ENCODE measurements around the gene DGAT2.

Gene DGAT2

GRCh38 chr11:75757651-75758050 lies 10.9 kb upstream of the DGAT2 start:
- DNase-seq = no peak

DNA sequence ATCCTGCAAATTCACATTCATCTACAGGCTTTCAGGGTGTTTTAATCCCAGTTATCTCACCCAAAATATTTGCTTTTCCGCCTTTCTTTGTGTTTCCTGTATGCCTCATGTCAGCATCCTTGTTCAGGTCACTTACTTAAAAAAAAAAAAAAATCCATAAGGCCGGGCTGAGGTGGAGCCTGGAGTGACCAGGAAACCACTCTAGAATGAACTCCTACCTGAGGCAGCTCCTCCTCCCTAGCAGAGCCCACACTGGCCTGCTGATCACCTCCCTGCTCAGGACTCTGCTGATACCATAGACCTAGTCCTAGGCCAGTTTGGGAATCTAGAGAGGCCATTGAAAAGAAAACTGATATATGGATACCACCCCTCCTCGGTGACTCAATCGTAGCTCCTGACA lies 8.7 kb upstream of the DGAT2 start:
- DNase-seq = no peak

- DNase-seq = no peak
These were observed 8.3 kb upstream of the DGAT2 start for GRCh38 chr11:75760243-75760642.

GRCh38 chr11:75760710-75761493 lies 7.7 kb upstream of the DGAT2 start:
- DNase-seq = no peak

DNA sequence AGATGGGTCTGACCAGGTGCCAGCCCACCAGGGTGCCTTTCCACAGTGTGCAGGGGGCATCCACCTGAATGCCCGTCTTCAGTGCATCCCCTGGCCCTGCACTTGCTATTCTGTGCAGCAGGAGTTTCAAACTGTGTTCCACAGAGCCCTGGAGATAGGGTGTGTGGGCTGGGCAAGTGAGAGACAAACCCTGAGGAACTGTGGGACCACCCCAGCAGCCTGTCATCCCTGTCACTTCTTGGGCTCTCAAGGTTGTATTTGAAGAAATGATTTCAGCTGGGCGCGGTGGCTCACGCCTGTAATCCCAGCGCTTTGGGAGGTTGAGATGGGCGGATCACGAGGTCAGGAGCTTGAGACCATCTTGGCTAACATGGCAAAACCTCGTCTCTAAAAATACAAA lies 6.4 kb upstream of the DGAT2 start:
- no peak for DNase-seq

- DNase-seq = no peak
These were observed 5.7 kb upstream of the DGAT2 start for GRCh38 chr11:75762885-75763284.

GRCh38 chr11:75763846-75764245 lies 4.7 kb upstream of the DGAT2 start:
- DNase-seq = no peak

- DNase-seq = no peak
These were observed 3.5 kb upstream of the DGAT2 start for GRCh38 chr11:75765116-75765515.

DNA sequence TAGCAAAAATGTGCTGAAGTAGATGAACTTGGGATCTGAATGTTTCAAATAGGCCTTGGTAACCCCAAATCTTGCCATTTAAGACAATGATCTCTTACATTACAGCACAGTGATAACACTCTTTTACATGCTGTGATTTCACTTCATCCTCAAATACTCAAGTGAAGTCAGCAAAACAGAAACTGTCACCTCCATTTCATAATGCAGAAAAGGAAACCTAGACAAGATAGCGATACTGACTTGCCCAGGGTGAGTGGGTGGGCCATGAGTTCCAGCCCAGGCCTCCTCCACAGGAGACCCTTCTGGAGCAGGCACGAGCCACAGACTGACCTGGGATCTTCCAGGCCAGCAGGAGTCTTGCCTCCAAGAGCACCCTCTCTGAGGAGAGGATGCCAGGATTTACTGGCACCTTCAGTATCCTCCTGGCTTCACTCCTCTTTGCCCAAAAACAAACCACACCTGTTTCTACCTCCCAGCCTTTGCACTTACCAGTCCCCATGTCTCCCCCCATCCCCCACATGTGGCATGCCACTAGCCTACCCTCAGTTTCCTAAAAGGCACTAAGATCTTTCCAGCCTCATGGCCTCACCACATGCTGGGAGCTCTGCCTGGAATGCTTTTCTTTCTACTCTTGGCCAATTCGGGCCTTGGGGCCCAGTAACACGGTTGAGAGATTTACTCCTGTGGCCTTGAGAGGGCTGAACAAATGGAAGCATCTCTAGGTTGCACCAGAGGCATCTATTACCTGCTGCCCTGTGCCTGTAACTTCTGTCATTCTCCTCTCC lies 1.9 kb upstream of the DGAT2 start:
- no peak for DNase-seq

DNA sequence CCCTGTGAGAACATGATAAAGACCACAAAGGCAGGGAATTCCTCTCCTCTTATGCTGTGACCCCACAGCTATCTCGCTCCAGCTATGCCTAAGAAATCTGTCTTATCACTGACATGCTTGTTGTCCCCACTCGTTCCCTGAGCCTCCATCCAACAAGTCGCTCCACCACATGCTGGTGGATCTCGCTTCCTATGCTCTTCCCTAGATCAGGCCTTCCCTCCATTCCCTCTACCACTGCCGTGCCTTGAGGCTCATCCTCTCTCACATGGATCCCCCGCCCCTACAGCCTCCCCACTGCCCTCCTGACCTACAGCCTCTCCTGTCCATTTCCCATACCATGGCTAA lies 1.4 kb upstream of the DGAT2 start:
- no peak for DNase-seq

GRCh38 chr11:75767793-75768111 lies 826 bp upstream of the DGAT2 start:
- DNase-seq = no peak

DNA sequence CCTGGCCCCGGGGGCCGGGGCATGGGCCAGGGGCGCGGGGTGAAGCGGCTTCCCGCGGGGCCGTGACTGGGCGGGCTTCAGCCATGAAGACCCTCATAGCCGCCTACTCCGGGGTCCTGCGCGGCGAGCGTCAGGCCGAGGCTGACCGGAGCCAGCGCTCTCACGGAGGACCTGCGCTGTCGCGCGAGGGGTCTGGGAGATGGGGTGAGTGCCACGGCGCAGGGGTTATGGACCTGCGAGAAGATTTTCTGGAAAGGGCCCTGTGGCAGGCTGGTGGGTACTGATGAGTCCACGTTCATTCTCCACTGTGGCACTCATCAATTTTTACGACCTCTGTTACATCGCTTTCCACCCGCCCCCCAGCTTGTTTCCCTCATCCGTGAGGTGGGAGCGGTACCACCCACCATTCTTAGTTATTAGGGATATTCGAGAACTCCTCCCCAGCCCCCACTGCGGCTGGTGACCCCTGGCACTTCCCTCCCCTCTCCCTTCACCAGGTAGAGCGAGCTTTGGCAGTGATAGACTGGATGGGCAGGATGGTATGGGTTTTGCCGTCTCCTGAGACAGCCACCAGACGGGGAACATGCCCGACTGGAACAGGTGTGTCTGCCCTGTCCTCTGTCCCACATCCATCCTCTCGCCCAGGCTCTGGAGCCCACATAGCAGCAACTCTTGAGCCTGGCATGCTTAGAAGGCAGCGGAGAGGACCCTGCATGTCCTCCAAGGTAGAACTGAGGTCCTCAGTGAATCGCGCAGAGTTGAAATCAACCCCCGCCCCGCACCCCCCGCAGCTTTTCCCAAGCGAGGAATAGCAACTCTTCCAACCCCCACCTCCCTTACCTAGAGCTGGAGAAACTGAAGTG lies 562 bp downstream of the DGAT2 start:
- no peak for DNase-seq

DNA sequence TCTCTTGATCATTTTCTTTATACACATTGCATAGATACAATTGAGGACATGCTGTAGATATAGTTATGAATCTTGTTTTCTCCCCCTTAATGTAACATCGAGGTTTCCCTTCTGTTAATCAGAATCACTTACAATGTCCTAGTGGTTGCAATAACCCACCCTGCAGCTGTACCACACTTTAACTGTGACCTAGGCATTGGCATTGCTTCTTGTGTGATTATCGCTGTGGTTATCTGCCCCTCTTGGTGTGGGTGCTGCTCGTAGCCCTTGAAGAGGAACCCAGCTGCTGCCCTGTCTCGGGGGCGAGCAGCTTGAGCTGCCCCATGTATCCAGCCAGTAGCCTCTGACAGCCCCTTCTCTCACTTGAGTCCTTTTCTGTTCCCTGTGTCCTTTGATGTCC lies 1.5 kb downstream of the DGAT2 start:
- no peak for DNase-seq

DNA sequence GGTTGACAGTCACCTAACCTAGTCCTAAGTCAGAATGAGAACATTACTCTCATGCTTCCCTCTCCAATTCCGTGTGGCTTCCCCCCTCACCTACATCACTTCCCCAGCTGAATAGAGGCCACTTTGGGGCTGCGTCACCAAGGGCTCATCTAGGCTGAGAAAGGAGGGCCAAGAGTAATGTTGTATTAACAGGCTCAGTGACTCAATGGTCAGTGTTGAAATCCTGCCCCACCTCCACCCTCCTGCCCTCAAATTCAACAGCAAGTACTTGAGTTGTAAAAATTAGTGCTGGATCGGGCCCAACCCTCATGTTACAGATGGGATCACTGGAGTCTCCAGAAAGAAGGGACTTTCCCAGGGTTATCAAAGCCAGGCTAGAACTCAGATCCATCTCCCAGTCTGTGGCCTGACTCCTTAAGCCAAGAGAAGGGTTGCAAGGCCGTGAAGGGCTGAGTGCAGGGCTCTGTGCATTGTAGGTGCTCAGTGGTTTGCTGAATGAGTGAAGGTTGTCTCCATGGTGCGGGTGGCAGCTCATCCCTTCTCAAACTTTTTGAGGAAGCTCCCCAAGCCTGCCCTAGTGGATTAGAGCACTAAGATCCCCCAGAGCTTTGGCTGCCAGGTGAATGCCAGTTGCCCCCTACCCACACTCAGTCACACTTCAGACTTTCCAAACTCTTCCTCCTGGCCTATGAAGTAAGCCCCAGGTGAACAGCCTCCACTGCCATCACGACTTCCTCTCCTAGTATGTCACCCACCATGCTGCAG lies 3.2 kb downstream of the DGAT2 start:
- DNase-seq = no peak

DNA sequence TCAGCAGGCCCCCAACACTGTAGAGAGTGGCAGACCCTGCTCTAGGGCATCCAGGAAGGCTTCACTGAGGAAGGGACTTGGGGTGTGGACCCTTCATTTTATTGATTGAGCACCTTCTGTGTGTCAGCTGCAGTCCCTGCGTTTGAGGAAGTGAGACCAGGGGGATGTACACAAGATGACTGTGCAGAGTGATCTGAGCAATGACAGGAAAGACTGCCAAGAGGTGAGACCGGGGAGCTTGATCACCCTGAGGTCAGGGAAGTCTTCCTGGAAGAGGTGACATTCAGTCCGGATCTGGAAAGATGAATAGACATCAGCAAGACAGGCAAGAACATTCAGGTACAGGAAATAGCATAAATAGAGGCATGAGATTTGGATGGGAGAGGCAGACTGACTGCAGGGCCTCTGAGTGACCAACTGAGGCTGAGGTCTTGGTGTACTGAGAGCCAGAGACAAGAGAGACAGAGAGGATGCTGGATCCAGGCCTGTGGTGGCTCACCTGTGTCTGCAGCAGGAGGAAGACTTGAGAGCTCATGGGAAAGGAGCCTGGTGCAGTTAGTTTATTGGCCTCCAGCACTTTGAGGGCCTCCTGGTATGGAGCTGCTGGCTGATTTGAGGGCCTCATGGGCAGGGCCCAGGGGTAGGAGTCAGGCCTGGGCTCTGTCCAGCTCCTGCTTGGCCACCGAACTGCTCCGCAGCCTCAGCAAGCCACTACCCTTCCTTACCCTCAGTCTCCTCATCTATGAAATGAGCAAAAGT lies 5.2 kb downstream of the DGAT2 start:
- no peak for DNase-seq

GRCh38 chr11:75775056-75775455 lies 6.5 kb downstream of the DGAT2 start:
- no peak for DNase-seq

- DNase-seq = no peak
These were observed 8.0 kb downstream of the DGAT2 start for GRCh38 chr11:75776546-75776945.

DNA sequence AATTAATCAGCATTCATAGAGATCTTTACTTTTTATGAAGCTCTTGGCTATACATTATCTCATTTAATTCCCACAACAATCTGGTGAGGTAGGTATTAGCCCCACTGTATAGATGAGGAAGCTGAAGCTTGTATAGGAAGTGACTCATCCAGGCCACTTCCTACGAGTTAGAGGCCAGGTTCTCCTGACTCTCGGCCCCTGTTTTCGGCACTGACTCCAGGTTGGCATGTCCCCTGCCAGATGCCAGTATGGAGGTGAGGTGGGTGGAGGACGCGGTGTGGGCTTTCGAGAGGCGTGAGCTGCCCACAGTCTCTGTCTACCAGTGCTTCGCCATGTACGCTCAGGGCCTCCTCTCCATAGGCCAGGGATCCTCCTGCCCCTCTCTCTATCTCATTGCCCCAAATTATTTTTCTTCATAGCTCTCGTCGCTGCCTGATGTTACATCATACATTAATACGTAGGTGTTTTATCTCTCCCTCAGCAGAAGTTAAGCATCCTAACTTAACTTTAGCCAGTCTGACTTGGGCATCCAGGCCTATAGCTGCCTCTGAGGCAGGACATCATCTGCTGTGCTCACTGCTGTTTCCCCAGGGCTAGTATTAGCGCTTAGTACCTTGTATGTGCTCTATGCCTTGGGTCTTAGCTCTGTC lies 9.0 kb downstream of the DGAT2 start:
- DNase-seq = no peak

DNA sequence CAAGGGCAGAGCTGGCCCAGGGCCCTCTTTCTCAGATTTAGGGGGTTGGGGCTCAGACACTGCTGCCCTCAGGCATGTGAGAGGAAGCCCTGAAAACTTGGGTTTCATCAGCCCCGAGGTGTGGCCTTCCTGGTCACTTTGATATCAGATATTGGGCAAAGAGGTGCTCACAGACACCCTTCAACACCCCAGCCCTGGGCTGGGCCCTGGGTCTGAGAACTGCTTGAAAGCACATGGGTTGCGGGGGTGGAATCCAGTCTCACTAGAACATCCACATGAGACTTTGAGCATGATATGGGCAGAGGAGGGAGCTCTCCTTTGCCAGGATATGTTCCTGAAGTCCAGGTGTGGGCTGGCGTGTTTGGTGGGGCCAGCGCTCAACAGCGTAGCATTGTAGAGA lies 10.4 kb downstream of the DGAT2 start:
- no peak for DNase-seq

DNA sequence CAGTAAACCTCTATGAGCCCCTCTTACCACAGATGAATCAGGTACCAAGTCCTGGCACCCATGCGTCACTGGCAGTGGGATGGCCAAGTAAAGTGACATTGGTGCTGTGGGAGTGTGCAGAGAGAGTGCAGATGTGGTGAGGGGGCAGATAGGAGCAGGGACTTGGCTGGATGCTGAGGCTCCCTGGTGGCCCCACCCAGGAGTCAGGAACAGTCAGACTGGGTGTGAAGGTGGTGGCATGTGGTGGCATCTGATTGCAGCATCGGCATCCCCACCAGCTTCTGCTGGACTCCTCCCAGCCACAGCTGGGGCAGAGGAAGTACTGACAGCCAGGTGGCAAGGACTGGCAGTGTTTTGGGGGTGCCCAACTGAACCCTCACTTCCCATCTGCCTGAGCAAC lies 11.4 kb downstream of the DGAT2 start:
- DNase-seq = no peak

GRCh38 chr11:75780888-75781287 lies 12.3 kb downstream of the DGAT2 start:
- no peak for DNase-seq

- DNase-seq = no peak
These were observed 12.7 kb downstream of the DGAT2 start for GRCh38 chr11:75781296-75781695.
